SK-N-SH treated with all-trans-retinoic acid at 6 μM for 48 hours (cell line): ENCODE measurements around the gene NCKAP5.

Experiments used
- BACH2 ChIP-seq: fragments of 250-450 bp; sonication (Bioruptor Pico); IDR thresholded peaks from 2 replicates; pipeline ENCODE4 v1.9.0; 2021; ENCODE audit warnings: mild to moderate bottlenecking, borderline replicate concordance
- PATZ1 ChIP-seq: fragments of 250-450 bp; sonication (Bioruptor Pico); IDR thresholded peaks from 2 replicates; pipeline ENCODE4 v1.8.0; 2020; ENCODE audit warnings: mild to moderate bottlenecking, moderate library complexity, borderline replicate concordance
- PPARA ChIP-seq: fragments of 250-450 bp; sonication (Bioruptor Pico); IDR thresholded peaks from 2 replicates; pipeline ENCODE4 v1.5.0; 2020; ENCODE audit warnings: mild to moderate bottlenecking, borderline replicate concordance
- RARB ChIP-seq: fragments of 250-450 bp; sonication (Bioruptor Pico); IDR thresholded peaks from 2 replicates; pipeline ENCODE4 v1.8.0; 2021; ENCODE audit warnings: mild to moderate bottlenecking, moderate library complexity
- TOX ChIP-seq: fragments of 250-450 bp; sonication (Bioruptor Pico); IDR thresholded peaks from 2 replicates; pipeline ENCODE4 v1.8.0; 2021; ENCODE audit warnings: mild to moderate bottlenecking, moderate library complexity, borderline replicate concordance
- ZC3H10 ChIP-seq: fragments of 250-450 bp; sonication (Bioruptor Pico); IDR thresholded peaks from 2 replicates; pipeline ENCODE4 v1.5.1; 2021; ENCODE audit warnings: mild to moderate bottlenecking, moderate library complexity

DNA sequence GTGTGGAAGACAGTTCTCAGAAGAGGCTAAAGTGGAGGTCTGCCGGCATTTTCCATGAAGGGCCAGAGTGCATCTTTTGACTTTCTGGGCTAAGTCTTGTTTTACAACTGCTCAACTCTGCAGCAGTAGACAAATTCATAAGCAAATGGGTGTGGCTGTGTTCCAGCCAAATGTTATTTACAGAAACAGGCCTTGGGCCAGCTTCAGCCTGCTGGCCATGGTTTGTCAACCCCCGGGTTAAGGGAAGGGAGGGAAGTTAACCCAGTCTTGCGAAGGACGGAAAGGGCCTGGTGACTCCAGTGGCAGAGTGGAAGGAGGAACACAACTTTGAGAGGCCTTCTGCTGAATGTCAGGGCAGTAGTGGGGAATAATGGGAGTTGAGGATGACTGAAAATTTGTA is 34.3 kb upstream of the NCKAP5 start:
- TF ChIP-seq ZC3H10 (no peak), PPARA (CRISPR knock-in tag) (no peak), PATZ1 (no peak), BACH2 (CRISPR knock-in tag) (no peak), RARB (CRISPR knock-in tag) (no peak), TOX (no peak)
